Immature natural killer cell (primary cell): Measurements from ENCODE around the gene GSPT1. TPM values are rescaled to one million over a fixed set of nuclear protein-coding genes. Genes with fewer than 3 reads are reported as not detected.

ENCODE experiments used
- DNase-seq, 3 donors: peaks; one replicate each; pipeline ENCODE4 v3.0.0; 2022; ENCODE audit warnings: mixed read lengths in 1 of 3
- H3K27ac Mint-ChIP-seq, 6 donors: one replicate each; pipeline ENCODE4 v1.8.0; 2020; ENCODE audit warnings: mixed read lengths in 6 of 6, mild to moderate bottlenecking in 5 of 6, inconsistent platforms in 4 of 6, moderate library complexity in 3 of 6
- H3K27me3 Mint-ChIP-seq, 3 donors: one replicate each; pipeline ENCODE4 v1.8.0; 2020 to 2021; ENCODE audit warnings: low read depth in 3 of 3, mild to moderate bottlenecking in 3 of 3, mixed read lengths in 3 of 3, moderate library complexity in 3 of 3, inconsistent platforms in 1 of 3
- H3K36me3 Mint-ChIP-seq, 3 donors: one replicate each; pipeline ENCODE4 v1.8.0; 2020; ENCODE audit warnings: mixed read lengths in 3 of 3, inconsistent platforms in 2 of 3, mild to moderate bottlenecking in 2 of 3
- H3K4me1 Mint-ChIP-seq, 2 donors: one replicate each; pipeline ENCODE4 v1.8.0; 2020; ENCODE audit warnings: inconsistent platforms in 2 of 2, mild to moderate bottlenecking in 2 of 2, mixed read lengths in 2 of 2, moderate library complexity in 1 of 2
- H3K4me3 Mint-ChIP-seq, 5 donors: one replicate each; pipeline ENCODE4 v1.8.0; 2020; ENCODE audit warnings: mild to moderate bottlenecking in 5 of 5, mixed read lengths in 5 of 5, inconsistent platforms in 3 of 5, moderate library complexity in 3 of 5
- H3K9me3 Mint-ChIP-seq, 6 donors: one replicate each; pipeline ENCODE4 v1.8.0; 2020; ENCODE audit warnings: mild to moderate bottlenecking in 6 of 6, mixed read lengths in 6 of 6, inconsistent platforms in 4 of 6, moderate library complexity in 3 of 6
- polyA plus RNA-seq, 3 donors: library from polyadenylated mRNA; unstranded; fragments of 300-500 nt; fragmentation: Illumina TruSeq; gene quantifications; one replicate each; pipeline ENCODE4 v1.2.3, GENCODE V29; 2021

GSPT1 gene
- polyA plus RNA-seq, 3 donors from 2014 or later = 45.6 to 63.0 (median 58.7) TPM

GRCh38 chr16:11896486-11897176 is 19.1 kb downstream of the GSPT1 start:
- Mint-ChIP-seq H3K36me3 (peaks cover 5 to 12% (median 6%) of the 10 kb centered on the region in 3 donors), H3K27me3 (peaks cover 0 to 3% (median 0%) of the 10 kb centered on the region in 3 donors), H3K4me1 (peaks cover 31 to 41% of the 10 kb centered on the region in 2 donors), H3K9me3 (no peaks in the 10 kb centered on the region), H3K4me3 (no peak overlapping the region), H3K27ac (peak overlapping the region in 3 of 6 donors; percentile 19 to 80 (median 64))
- DNase-seq = no peak

DNA sequence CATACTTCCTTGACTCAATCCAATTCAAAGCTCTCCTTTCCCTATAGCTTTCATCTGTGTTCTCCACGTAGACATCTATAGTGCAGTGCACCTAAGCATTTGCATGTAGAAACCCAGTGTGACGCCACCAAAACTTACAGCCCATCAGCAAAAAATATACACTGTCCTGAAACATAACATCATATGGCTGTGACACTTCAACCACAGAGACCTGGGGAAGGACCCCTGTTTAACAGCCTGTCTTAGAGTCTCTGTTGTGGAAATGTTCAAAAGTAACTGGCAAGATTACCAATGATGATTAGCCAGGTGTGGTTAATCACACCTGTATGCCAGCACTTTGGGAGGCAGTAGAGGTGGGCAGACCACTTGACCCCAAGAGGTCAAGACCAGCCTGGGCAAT is 22.2 kb downstream of the GSPT1 start:
- DNase-seq = peak; percentile 17 to 26 (median 23)
- H3K27me3 Mint-ChIP-seq = no peaks in the 10 kb centered on the region
- H3K4me1 Mint-ChIP-seq = peaks cover 8 to 14% of the 10 kb centered on the region in 2 donors
- H3K9me3 Mint-ChIP-seq = no peaks in the 10 kb centered on the region
- peak overlapping the region in 4 of 6 donors; percentile 14 to 76 (median 44) for H3K27ac Mint-ChIP-seq
- peaks cover 11 to 17% (median 12%) of the 10 kb centered on the region in 3 donors for H3K36me3 Mint-ChIP-seq
- H3K4me3 Mint-ChIP-seq = no peak overlapping the region

DNA sequence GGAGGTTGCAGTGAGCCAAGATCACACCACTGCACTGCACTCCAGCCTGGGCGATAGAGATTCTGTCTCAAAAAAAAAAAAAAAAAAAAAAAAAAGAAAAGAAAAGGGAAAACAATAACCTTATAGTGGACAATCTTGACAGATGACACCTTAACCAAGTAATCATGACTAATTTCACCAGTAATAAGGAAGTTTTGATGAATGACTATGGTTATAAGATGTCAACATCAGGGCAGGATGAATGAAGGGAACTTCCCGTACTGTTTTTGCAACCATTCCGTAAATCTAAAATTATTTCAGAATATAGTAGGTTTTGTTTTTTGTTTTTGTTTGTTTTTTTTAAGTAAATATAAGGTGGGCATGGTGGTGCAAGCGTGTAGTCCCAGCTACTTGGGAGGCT is 23.0 kb downstream of the GSPT1 start:
- no peaks in the 10 kb centered on the region for H3K27me3 Mint-ChIP-seq
- H3K27ac Mint-ChIP-seq = no peak overlapping the region
- no peak for DNase-seq
- peaks cover 4 to 8% of the 10 kb centered on the region in 2 donors for H3K4me1 Mint-ChIP-seq
- peaks cover 11 to 17% (median 13%) of the 10 kb centered on the region in 3 donors for H3K36me3 Mint-ChIP-seq
- H3K9me3 Mint-ChIP-seq = no peaks in the 10 kb centered on the region
- no peak overlapping the region for H3K4me3 Mint-ChIP-seq

DNA sequence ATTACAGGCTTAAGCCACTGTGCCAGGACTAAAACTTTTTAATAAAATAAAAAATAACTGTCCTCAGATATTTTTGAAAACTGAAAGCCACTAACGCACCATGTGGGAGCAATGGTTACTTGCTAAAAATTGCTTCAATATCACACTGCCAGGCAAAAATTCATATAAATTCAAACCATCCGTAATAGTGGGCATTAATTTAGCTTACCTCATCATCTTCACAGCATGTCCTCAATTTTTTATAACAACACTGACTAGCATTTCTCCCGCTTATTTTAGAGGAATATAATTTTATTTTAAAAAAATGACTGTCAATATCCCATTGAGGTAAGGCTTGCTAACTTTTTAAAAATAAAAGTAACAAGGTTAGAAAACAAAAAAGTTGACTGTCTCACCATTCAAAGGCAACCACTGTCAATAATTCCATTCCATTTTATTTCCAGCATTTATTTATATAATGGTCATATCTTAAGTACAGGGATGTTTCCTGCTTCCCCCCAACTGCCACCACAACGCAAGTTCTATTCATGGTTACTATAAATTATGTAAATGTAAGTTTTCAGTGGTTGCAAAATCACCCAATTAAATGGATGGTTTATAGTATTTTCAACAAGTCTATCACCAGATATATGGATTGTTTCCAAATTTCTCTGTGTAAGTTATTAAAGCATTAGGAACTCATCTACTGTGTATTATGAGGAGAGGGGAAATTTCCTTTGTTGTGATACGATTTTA is 25.4 kb downstream of the GSPT1 start:
- no peaks in the 10 kb centered on the region for H3K9me3 Mint-ChIP-seq

GRCh38 chr16:11886881-11887280 is 28.9 kb downstream of the GSPT1 start:
- Mint-ChIP-seq H3K36me3 (peaks cover 12 to 27% (median 15%) of the 10 kb centered on the region in 3 donors), H3K4me1 (no peaks in the 10 kb centered on the region), H3K4me3 (no peak overlapping the region), H3K27me3 (no peaks in the 10 kb centered on the region), H3K27ac (peak overlapping the region in 2 of 6 donors; percentile 23 to 51), H3K9me3 (no peaks in the 10 kb centered on the region)
- DNase-seq = no peak

More for the DNA sequence above, 25.4 kb downstream of the GSPT1 start:
- Mint-ChIP-seq H3K4me3 (no peak overlapping the region), H3K4me1 (peaks cover 3 to 7% of the 10 kb centered on the region in 2 donors), H3K27ac (peak overlapping the region in 2 of 6 donors; percentile 36 to 62), H3K27me3 (no peaks in the 10 kb centered on the region), H3K36me3 (peaks cover 19 to 28% (median 19%) of the 10 kb centered on the region in 3 donors)
- DNase-seq = no peak

DNA sequence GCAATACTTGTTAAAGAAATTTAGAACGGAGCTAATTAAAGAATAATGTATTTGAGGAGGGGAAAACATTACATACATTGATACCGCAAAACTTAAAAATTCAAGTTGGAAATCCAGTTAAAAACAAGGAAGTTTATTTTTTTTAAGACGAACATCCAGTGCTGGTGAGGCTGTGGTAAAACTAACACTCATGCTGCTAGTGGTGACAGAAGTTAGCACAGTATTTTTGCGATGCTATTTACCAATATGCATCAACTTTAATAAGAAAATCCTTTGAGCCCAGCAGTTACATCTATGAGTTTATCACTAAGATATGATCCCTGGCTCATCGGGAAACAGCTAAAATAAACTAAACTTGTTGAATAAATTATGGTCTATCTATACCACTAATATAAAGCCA is 31.7 kb downstream of the GSPT1 start:
- Mint-ChIP-seq H3K36me3 (peaks cover 8 to 29% (median 19%) of the 10 kb centered on the region in 3 donors), H3K4me3 (no peak overlapping the region), H3K9me3 (no peaks in the 10 kb centered on the region), H3K27me3 (no peaks in the 10 kb centered on the region), H3K27ac (peak overlapping the region in 1 of 6 donors; percentile 2), H3K4me1 (no peaks in the 10 kb centered on the region)
- DNase-seq = no peak

DNA sequence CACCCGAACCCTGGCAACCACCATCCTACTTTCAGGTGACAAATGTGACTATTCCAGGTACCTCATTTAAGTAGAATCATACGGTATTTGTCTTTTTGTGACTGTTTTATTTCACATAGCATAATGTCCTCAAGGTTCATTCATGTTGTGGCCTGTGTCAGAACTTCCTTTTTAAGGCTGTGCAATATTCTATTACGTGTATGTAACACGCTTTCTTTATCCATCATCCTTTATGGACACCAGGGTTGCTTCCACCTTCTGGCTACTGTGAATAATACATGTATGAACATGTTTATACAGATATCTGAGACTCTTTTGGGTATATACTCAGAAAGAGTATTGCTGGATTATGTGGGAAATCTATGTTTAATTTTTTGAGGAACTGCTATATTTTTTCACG is 35.7 kb downstream of the GSPT1 start:
- peak overlapping the region in 1 of 6 donors; percentile 67 for H3K27ac Mint-ChIP-seq
- H3K9me3 Mint-ChIP-seq = no peaks in the 10 kb centered on the region
- H3K4me3 Mint-ChIP-seq = no peak overlapping the region
- H3K27me3 Mint-ChIP-seq = no peaks in the 10 kb centered on the region
- H3K36me3 Mint-ChIP-seq = peaks cover 0 to 30% (median 15%) of the 10 kb centered on the region in 3 donors
- DNase-seq = no peak
- no peaks in the 10 kb centered on the region for H3K4me1 Mint-ChIP-seq

GRCh38 chr16:11877374-11877773 is 38.4 kb downstream of the GSPT1 start:
- DNase-seq = no peak
- no peaks in the 10 kb centered on the region for H3K4me1 Mint-ChIP-seq
- H3K27me3 Mint-ChIP-seq = no peaks in the 10 kb centered on the region
- no peak overlapping the region for H3K27ac Mint-ChIP-seq
- peaks cover 5 to 40% (median 20%) of the 10 kb centered on the region in 3 donors for H3K36me3 Mint-ChIP-seq
- no peaks in the 10 kb centered on the region for H3K9me3 Mint-ChIP-seq
- H3K4me3 Mint-ChIP-seq = no peak overlapping the region

- H3K27me3 Mint-ChIP-seq = no peaks in the 10 kb centered on the region
- no peak for DNase-seq
- peak overlapping the region in 2 of 6 donors; percentile 7 to 40 for H3K27ac Mint-ChIP-seq
- peaks cover 6 to 41% (median 20%) of the 10 kb centered on the region in 3 donors for H3K36me3 Mint-ChIP-seq
- no peaks in the 10 kb centered on the region for H3K9me3 Mint-ChIP-seq
- H3K4me3 Mint-ChIP-seq = no peak overlapping the region
- no peaks in the 10 kb centered on the region for H3K4me1 Mint-ChIP-seq
These were observed 39.5 kb downstream of the GSPT1 start for GRCh38 chr16:11876306-11876705.

GRCh38 chr16:11875721-11876120 is 40.0 kb downstream of the GSPT1 start:
- Mint-ChIP-seq H3K9me3 (no peaks in the 10 kb centered on the region), H3K36me3 (peaks cover 6 to 41% (median 20%) of the 10 kb centered on the region in 3 donors), H3K4me3 (no peak overlapping the region), H3K4me1 (no peaks in the 10 kb centered on the region), H3K27me3 (no peaks in the 10 kb centered on the region), H3K27ac (peak overlapping the region in 2 of 6 donors; percentile 34 to 40)
- DNase-seq = no peak

- H3K27me3 Mint-ChIP-seq = no peaks in the 10 kb centered on the region
- no peaks in the 10 kb centered on the region for H3K9me3 Mint-ChIP-seq
- peaks cover 6 to 23% (median 18%) of the 10 kb centered on the region in 3 donors for H3K36me3 Mint-ChIP-seq
- H3K4me1 Mint-ChIP-seq = peaks cover 0 to under 1% of the 10 kb centered on the region in 2 donors
- peak overlapping the region in 2 of 6 donors; percentile 27 to 34 for H3K27ac Mint-ChIP-seq
- H3K4me3 Mint-ChIP-seq = no peak overlapping the region
- DNase-seq = no peak
These were observed 44.6 kb downstream of the GSPT1 start for GRCh38 chr16:11871193-11871592.

DNA sequence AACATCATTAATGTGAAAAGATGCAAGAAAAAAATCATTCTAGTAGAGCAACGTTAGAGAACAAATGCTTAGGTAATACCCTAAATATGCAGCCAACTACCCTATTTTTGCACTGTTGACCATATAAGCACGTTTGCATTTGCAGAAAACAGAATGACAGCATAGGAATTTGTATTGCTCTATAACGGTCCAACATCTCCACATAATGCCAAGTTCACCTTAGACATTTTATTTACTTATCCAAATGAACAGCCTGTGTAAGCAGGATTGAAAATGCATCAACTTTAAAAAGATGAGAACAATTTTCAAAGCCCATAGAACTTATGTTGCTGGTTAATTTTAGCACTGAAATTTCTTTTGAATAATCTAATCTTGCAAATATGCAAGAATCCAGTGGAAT is 45.4 kb downstream of the GSPT1 start:
- Mint-ChIP-seq H3K27ac (no peak overlapping the region), H3K4me3 (no peak overlapping the region), H3K27me3 (no peaks in the 10 kb centered on the region), H3K9me3 (no peaks in the 10 kb centered on the region), H3K36me3 (peaks cover 6 to 16% (median 15%) of the 10 kb centered on the region in 3 donors), H3K4me1 (peaks cover 0 to 8% of the 10 kb centered on the region in 2 donors)
- DNase-seq = no peak

DNA sequence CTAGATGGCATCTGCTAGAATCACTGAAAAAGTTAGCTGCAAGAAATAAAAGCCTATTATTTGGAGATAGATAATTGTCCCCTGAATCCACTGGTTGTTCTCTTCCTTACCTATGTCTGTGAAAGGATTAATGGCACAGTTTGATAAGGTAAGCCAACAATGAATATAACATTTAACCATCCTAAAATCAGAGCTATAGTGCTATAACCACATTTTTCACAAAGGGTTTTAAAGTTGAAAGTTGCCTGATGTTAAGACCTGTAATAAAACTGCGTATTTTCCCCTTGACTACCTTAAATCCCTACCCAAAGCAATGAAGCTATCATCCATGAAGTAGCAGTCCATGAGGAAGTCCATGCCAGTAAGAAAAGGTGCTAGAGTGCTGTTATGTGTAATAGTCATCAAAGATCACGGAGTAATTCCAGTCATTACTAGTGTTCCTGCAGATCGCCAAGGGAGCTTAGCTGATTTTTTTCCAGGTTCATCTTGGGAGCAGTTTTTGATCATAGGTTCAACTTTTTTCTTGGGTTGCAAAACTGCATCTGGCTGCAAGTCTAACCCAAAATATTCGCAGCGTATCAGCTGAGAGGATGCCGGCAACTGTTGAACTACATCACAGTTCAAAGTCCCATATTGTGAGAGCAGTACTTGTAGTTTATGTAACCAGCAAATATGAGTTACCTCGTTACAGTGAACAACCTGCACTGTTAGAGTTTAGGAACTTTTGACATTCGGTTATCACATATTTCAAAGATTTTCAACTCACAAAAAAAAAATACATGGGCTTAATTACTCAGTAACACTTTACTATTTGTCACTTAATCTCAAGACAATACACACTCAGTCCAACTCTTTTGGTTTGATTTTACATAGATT is 46.2 kb downstream of the GSPT1 start:
- Mint-ChIP-seq H3K4me1 (peaks cover 0 to 14% of the 10 kb centered on the region in 2 donors), H3K36me3 (peaks cover 6 to 12% (median 8%) of the 10 kb centered on the region in 3 donors), H3K4me3 (no peak overlapping the region), H3K27me3 (no peaks in the 10 kb centered on the region), H3K27ac (peak overlapping the region in 1 of 6 donors; percentile 48), H3K9me3 (no peaks in the 10 kb centered on the region)
- DNase-seq = no peak
